BJ (cell line): ENCODE data around the gene AGA. TPM values are rescaled to one million over a fixed set of nuclear protein-coding genes. Genes with fewer than 3 reads are reported as not detected.
A peak's percentile ranks its signal among the peaks of the same experiment; 100 is the strongest.

Experiments
- CTCF ChIA-PET: fragments of 350-600 bp; formaldehyde crosslinking; extraction: SDS; loops from one replicate; lab custom pipeline; 2021; ENCODE audit warnings: antibody characterized with exemption, inconsistent platforms; lab: Yijun Ruan, JAX
- POLR2A ChIA-PET: fragments of 300-600 bp; sonication (Branson Sonifier 250); formaldehyde crosslinking; extraction: SDS; loops from one replicate; lab custom pipeline; 2021; ENCODE audit warnings: antibody characterized with exemption; lab: Charles Lee
- DNase-seq: peaks from one replicate; pipeline ENCODE4 v3.0.0-alpha.2; 2011; ENCODE audit warnings: low read depth
- H3K27me3 ChIP-seq: 2 replicates; pipeline ENCODE4 v1.6.0; 2011; ENCODE audit warnings: low read length; ENCODE audit not compliant: control insufficient read depth, insufficient read depth
- H3K36me3 ChIP-seq: 2 replicates; pipeline ENCODE4 v1.5.1; 2011; ENCODE audit warnings: low read length; ENCODE audit not compliant: control insufficient read depth, insufficient read depth
- H3K4me3 ChIP-seq: 2 replicates; pipeline ENCODE4 v1.5.1; 2011; ENCODE audit warnings: low read depth, mild to moderate bottlenecking, control low read depth, low read length
- polyA plus RNA-seq: library from polyadenylated mRNA; depleted of rRNA; stranded (reverse); fragments of >200 nt; gene quantifications from 2 replicates; pipeline ENCODE4 v1.2.3, GENCODE V29; 2011
- TF ChIP-seq, protein P1 (sequence below): IDR thresholded peaks from 2 replicates; pipeline ENCODE4 v1.5.1; 2011; ENCODE audit warnings: low read depth, mild to moderate bottlenecking, control low read depth, inconsistent platforms, low read length, moderate library complexity; ENCODE audit not compliant: insufficient read depth

AGA gene
- polyA plus RNA-seq, 1 experiment, result 102 TPM

DNA sequence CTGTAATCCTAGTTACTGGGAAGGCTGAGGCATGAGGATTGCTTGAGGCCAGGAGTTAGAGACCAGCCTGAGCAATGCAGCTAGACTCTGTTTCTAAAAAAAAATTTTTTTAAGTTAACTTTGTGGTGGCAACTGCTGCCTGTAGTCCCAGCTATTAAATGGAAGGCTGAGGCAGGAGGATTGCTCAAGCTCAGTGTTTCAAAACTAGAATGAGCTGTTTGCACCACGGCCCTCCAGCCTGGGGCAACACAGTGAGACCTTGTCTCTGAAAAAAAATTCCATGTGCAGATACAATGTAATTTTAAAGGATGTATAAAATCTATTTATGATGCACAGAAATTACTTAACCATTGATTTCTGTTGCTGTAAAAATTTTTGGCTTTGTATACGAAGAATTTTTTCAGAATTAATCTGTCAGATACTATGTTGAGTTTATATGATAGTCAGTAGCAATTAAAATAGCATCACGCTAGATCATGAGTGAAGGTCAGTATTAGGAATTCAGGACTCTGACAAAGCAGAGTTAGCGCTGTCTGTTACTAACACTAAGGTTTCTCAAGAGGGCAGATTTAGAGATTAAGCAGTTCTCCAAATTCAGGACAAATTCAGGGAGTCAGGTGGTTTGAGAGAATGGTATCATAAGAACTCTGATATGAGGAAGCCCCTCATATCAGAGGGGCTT, 8.3 kb upstream of the AGA start:
- POLR2A ChIA-PET, result interaction anchor here (0.7 kb wide), 1 partner anchor 34 kb away, joined by 4 read pairs; no protein-coding TSS in a partner anchor

DNA sequence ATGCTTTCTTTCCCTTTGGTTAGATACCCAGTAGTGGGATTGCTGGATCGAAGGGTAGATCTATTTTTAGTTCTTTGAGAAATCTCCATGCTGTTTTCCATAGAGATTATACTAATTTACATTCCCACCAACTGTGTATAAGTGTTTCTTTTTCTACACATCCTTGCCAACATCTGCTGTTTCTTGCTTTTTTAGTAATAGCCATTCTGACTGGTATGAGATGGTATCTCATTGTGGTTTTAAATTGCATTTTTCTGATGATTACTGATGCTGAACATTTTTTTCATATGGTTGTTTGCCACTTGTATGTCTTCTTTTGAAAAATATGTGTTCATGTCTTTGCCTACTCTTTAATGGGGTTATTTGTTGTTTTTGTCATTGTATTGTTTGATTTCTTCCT, 6.6 kb upstream of the AGA start:
- ChIA-PET POLR2A (no interaction called here), CTCF (no interaction called here)
- Histone ChIP-seq H3K27me3 (no peaks in the 10 kb centered on the region), H3K36me3 (no peaks in the 10 kb centered on the region), H3K4me3 (no peak overlapping the region)
- TF ChIP-seq, protein P1, sequence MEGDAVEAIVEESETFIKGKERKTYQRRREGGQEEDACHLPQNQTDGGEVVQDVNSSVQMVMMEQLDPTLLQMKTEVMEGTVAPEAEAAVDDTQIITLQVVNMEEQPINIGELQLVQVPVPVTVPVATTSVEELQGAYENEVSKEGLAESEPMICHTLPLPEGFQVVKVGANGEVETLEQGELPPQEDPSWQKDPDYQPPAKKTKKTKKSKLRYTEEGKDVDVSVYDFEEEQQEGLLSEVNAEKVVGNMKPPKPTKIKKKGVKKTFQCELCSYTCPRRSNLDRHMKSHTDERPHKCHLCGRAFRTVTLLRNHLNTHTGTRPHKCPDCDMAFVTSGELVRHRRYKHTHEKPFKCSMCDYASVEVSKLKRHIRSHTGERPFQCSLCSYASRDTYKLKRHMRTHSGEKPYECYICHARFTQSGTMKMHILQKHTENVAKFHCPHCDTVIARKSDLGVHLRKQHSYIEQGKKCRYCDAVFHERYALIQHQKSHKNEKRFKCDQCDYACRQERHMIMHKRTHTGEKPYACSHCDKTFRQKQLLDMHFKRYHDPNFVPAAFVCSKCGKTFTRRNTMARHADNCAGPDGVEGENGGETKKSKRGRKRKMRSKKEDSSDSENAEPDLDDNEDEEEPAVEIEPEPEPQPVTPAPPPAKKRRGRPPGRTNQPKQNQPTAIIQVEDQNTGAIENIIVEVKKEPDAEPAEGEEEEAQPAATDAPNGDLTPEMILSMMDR, result no peak
- peak; percentile 67 for DNase-seq

More for the DNA sequence above, 8.3 kb upstream of the AGA start:
- no peaks in the 10 kb centered on the region for H3K36me3 ChIP-seq
- CTCF ChIA-PET, result interaction anchor here (0.7 to 1.6 kb wide), 4 partner anchors 13 to 342 kb away, joined by 3 read pairs; no protein-coding TSS in a partner anchor
- no peaks in the 10 kb centered on the region for H3K27me3 ChIP-seq
- no peak overlapping the region for H3K4me3 ChIP-seq
- TF ChIP-seq, protein P1, result no peak
- peak; percentile 68 for DNase-seq

DNA sequence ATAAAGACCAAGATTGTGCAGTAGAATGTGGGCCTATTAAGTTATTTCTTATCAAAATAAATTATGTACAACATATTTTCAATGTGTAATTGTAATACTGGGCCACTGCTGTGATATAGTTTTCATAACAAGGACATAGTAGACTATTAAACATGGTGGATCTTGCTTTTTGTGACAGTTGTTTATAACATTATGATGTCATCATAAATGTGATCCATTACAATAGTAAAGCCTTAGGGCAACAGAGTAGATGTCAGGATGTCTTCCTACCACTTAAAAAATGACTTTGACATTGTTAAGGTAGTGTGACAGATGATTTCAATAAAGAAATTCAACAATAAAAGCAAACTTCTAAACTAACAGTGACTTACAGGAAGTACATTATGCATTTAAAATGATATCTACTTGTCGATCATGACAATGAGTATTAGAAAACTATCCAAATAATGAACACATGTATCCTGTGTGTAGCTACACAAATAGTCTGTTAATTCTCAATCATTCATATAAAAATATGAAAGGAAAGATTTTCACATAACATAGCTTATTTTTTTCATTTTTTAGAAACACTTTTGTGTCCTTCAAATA, 5.3 kb upstream of the AGA start:
- no peak for DNase-seq
- POLR2A ChIA-PET, result no interaction called here
- Histone ChIP-seq H3K4me3 (no peak overlapping the region), H3K27me3 (no peaks in the 10 kb centered on the region), H3K36me3 (no peaks in the 10 kb centered on the region)
- CTCF ChIA-PET, result no interaction called here
- TF ChIP-seq, protein P1, result no peak

DNA sequence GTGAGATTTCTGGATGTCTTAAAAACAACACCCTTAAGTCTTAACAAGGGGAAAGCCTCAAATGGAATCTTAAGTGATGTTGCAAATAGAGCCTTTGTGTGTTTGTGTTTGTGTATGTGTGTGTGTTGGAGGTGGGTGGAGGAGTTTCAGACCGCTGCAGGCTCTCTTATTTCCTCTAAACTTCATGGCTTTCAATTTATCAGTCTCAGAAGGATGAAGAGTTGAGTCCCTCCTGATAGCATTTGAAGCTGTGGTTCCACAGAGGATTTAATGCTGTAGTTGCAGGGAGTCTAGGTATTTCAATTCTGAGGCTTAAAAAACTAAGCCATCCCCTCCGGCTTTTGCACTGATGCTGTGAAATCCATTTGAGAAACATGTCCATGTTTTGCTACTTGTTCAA, 4.3 kb upstream of the AGA start:
- TF ChIP-seq, protein P1, result no peak
- DNase-seq, result no peak
- Histone ChIP-seq H3K36me3 (no peaks in the 10 kb centered on the region), H3K4me3 (no peak overlapping the region), H3K27me3 (no peaks in the 10 kb centered on the region)
- CTCF ChIA-PET, result no interaction called here
- POLR2A ChIA-PET, result no interaction called here

DNA sequence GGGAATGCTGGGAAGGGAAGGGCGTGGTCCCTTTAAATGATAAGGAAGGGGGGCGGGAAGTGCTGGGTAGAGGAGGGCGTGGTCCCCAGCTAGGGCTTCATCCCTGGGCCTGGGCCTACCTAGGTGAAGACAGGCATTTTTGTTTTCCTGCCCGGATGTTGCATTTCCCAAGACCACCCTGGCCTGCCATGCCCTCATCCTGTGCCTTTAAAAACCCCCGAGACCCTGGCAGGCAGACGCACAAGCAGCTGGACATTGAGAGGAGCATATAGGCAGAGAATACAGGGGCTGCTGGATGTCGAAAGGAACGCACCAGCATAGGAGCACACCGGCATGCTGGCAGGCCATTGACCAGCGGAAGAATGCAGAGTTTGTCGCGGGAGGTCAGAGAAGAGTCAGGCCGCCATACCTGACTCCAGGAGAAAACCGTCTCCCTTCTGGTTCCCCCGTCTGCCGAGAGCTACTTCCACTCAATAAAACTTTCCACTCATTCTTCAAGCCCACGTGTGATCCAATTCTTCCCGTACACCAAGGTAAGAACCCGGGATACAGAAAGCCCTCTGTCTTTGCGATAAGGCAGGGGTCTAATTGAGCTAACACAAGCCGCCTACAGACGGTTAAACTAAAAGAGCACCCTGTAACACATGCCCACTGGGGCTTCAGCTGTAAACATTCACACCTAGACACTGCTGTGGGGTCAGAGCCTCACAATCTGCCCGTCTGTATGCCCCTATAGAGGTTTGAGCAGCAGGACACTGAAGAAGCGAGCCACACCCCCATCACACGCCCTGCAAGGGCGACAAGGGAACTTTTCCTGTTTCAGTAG, 2.9 kb upstream of the AGA start:
- Histone ChIP-seq H3K27me3 (no peaks in the 10 kb centered on the region), H3K36me3 (no peaks in the 10 kb centered on the region), H3K4me3 (no peak overlapping the region)
- TF ChIP-seq, protein P1, result no peak
- POLR2A ChIA-PET, result interaction anchor here (0.6 kb wide), 2 partner anchors 39 to 256 kb away, joined by 3 to 5 read pairs; no protein-coding TSS in a partner anchor
- CTCF ChIA-PET, result interaction anchor here (0.5 kb wide), 1 partner anchor 249 kb away, joined by 3 read pairs; no protein-coding TSS in a partner anchor
- DNase-seq, result no peak
